ENCODE results near the gene MEIG1. TPM values are rescaled to one million over a fixed set of nuclear protein-coding genes. Genes with fewer than 3 reads are reported as not detected.
"Not testable (repeated sequence)": the region's sequence is repeated elsewhere in the genome, so short reads cannot be mapped to it uniquely, and the experiment has no call there.

The MEIG1 gene
- total RNA-seq, 1 experiment from 2014 or later, result 0.54 TPM

GRCh38 chr10:14971867-14972448 is 12.8 kb downstream of the MEIG1 start:
- DNase-seq (ENCODE audit: low read depth, low spot score) (no peak), ATAC-seq (no peak)
- ChIA-PET CTCF (interaction anchor here (0.7 kb wide), 1 partner anchor 75 kb away, joined by 5 read pairs; no protein-coding TSS in a partner anchor), POLR2A (no interaction called here)
- intact Hi-C loops (cut with micrococcal nuclease; ENCODE audit: unreplicated experiment) (no loop called here), in situ Hi-C loops (cut with HindIII; ENCODE audit: low pct_unique_long_range_greater_than_20kb, low sequenced_read_pairs) (no loop called here)
- H3K9me3 ChIP-seq (ENCODE audit: control insufficient read depth, insufficient read depth, low read depth, low read length), result no peaks in the 10 kb centered on the region
- no TSS peak for BruUV-seq (replicated peaks)
- H3K4me1 ChIP-seq (ENCODE audit: control insufficient read depth, insufficient read depth, low read length), result no peaks in the 10 kb centered on the region
- H3K27ac ChIP-seq (ENCODE audit: low read length), result no peak overlapping the region
- no peak overlapping the region for H3K4me3 ChIP-seq (ENCODE audit: low read depth in 2 of 2, low read length in 2 of 2)
- TF ChIP-seq POLR2AphosphoS5 (IDR thresholded peaks at IDR 0.05; ENCODE audit: low read depth, low read length) (no peak), SIN3A (IDR thresholded peaks at IDR 0.05; ENCODE audit: borderline replicate concordance, insufficient read depth, low read depth, low read length) (no peak), TCF7L2 (IDR thresholded peaks at IDR 0.05; ENCODE audit: low read depth, low read length) (no peak), CTCF (IDR thresholded peaks at IDR 0.05) (peak; percentile 78)
- H3K27me3 ChIP-seq (ENCODE audit: control insufficient read depth, insufficient read depth, low read length), result no peaks in the 10 kb centered on the region
- H3K36me3 ChIP-seq (ENCODE audit: control insufficient read depth, insufficient read depth, low read length), result no peaks in the 10 kb centered on the region

- intact Hi-C loops (cut with micrococcal nuclease; ENCODE audit: unreplicated experiment); CTCF ChIA-PET; H3K4me1 ChIP-seq (ENCODE audit: control insufficient read depth, insufficient read depth, low read length); H3K4me3 ChIP-seq (ENCODE audit: low read depth in 2 of 2, low read length in 2 of 2); H3K27ac ChIP-seq (ENCODE audit: low read length); DNase-seq (ENCODE audit: low read depth, low spot score); H3K36me3 ChIP-seq (ENCODE audit: control insufficient read depth, insufficient read depth, low read length); in situ Hi-C loops (cut with HindIII; ENCODE audit: low pct_unique_long_range_greater_than_20kb, low sequenced_read_pairs); H3K27me3 ChIP-seq (ENCODE audit: control insufficient read depth, insufficient read depth, low read length); ATAC-seq; H3K9me3 ChIP-seq (ENCODE audit: control insufficient read depth, insufficient read depth, low read depth, low read length); POLR2A ChIA-PET; BruUV-seq (replicated peaks): not testable (repeated sequence)
Measured at GRCh38 chr10:14974153-14974998, 15.2 kb downstream of the MEIG1 start.

GRCh38 chr10:14975672-14976273 is 16.6 kb downstream of the MEIG1 start:
- DNase-seq (ENCODE audit: low read depth, low spot score) (no peak), ATAC-seq (peak; percentile 42; the same call in 1 of the 2 replicates)
- intact Hi-C loops (cut with micrococcal nuclease; ENCODE audit: unreplicated experiment), result no loop called here

More at GRCh38 chr10:14975672-14976273, 16.6 kb downstream of the MEIG1 start:
- H3K27ac ChIP-seq (ENCODE audit: low read length), result no peak overlapping the region
- H3K4me3 ChIP-seq (ENCODE audit: low read depth in 2 of 2, low read length in 2 of 2), result peak overlapping the region; percentile 14; a peak in 2 of 4 replicates
- CTCF ChIA-PET, result no interaction called here
- BruUV-seq (replicated peaks), result no TSS peak
- H3K27me3 ChIP-seq (ENCODE audit: control insufficient read depth, insufficient read depth, low read length), result no peaks in the 10 kb centered on the region
- no peaks in the 10 kb centered on the region for H3K9me3 ChIP-seq (ENCODE audit: control insufficient read depth, insufficient read depth, low read depth, low read length)
- H3K36me3 ChIP-seq (ENCODE audit: control insufficient read depth, insufficient read depth, low read length), result no peaks in the 10 kb centered on the region
- POLR2A ChIA-PET, result no interaction called here
- TF ChIP-seq SIN3A (IDR thresholded peaks at IDR 0.05; ENCODE audit: borderline replicate concordance, insufficient read depth, low read depth, low read length), result no peak
- peak; percentile 47 for TF ChIP-seq CTCF (IDR thresholded peaks at IDR 0.05)
- no peak for TF ChIP-seq TCF7L2 (IDR thresholded peaks at IDR 0.05; ENCODE audit: low read depth, low read length)
- no peak for TF ChIP-seq POLR2AphosphoS5 (IDR thresholded peaks at IDR 0.05; ENCODE audit: low read depth, low read length)
- no peaks in the 10 kb centered on the region for H3K4me1 ChIP-seq (ENCODE audit: control insufficient read depth, insufficient read depth, low read length)
- in situ Hi-C loops (cut with HindIII; ENCODE audit: low pct_unique_long_range_greater_than_20kb, low sequenced_read_pairs), result no loop called here
